Spinal cord (tissue), 10 donors: ENCODE data around the gene JUND. TPM values are rescaled to one million over a fixed set of nuclear protein-coding genes. Genes with fewer than 3 reads are reported as not detected.

Experiments used
- DNase-seq, 6 donors: peaks; one replicate each; pipeline versions ENCODE4 v3.0.0 to v3.0.0-alpha.2; 2013 to 2015; ENCODE audit warnings: low spot score in 6 of 6, low read depth in 4 of 6
- H3K27ac ChIP-seq: one replicate; pipeline ENCODE4 v1.5.1; 2013; ENCODE audit warnings: low read depth, low read length, control low read depth
- H3K27me3 ChIP-seq: one replicate; pipeline ENCODE4 v1.6.1; 2013; ENCODE audit warnings: low read length; ENCODE audit not compliant: control insufficient read depth, insufficient read depth
- H3K36me3 ChIP-seq: one replicate; pipeline ENCODE4 v1.6.1; 2013; ENCODE audit warnings: low read length; ENCODE audit not compliant: control insufficient read depth, insufficient read depth
- H3K4me1 ChIP-seq: one replicate; pipeline ENCODE4 v1.6.1; 2013; ENCODE audit warnings: low read length; ENCODE audit not compliant: control insufficient read depth, insufficient read depth
- H3K4me3 ChIP-seq: one replicate; pipeline ENCODE4 v1.5.1; 2013; ENCODE audit warnings: low read depth, low read length, control low read depth
- H3K9me3 ChIP-seq: one replicate; pipeline ENCODE4 v1.6.1; 2013; ENCODE audit warnings: low read length; ENCODE audit not compliant: control insufficient read depth, insufficient read depth
- WGBS: methylation state at CpG from one replicate; pipeline ENCODE4 v1.1.5; 2013; ENCODE audit warnings: missing lambda C conversion rate; ENCODE audit not compliant: insufficient coverage; 5-methylcytosine and 5-hydroxymethylcytosine counted together
- polyA plus RNA-seq, 2 donors: library from polyadenylated mRNA; unstranded; fragments of 120-200 nt; gene quantifications; one replicate each; pipeline ENCODE4 v1.2.1, GENCODE V29; 2013; ENCODE audit not compliant: insufficient read length in 2 of 2
- total RNA-seq, 2 donors: library from RNA; depleted of rRNA in 1 of 2; stranded (reverse); fragments of 120-200 nt in 1 of 2; fragments of >200 nt in 1 of 2; gene quantifications; one replicate each; pipeline versions ENCODE4 v1.2.3 to v1.2.4, GENCODE V29; 2013 to 2014
- donor health status: healthy.

Gene JUND
- total and polyA plus RNA-seq, 4 donors, result 73.2 to 136 (median 114) TPM

- Histone ChIP-seq H3K9me3 (no peaks in the 10 kb centered on the region), H3K4me3 (no peak overlapping the region), H3K4me1 (peaks cover 44% of the 10 kb centered on the region), H3K27me3 (no peaks in the 10 kb centered on the region), H3K27ac (no peak overlapping the region), H3K36me3 (peaks cover 52% of the 10 kb centered on the region)
- DNase-seq, result no peak
- WGBS, result 95% methylated on average over 5 of the region's 13 CpGs
Observed at GRCh38 chr19:18273561-18274218, 7.7 kb downstream of the JUND start.

GRCh38 chr19:18271433-18271841, 10.0 kb downstream of the JUND start:
- H3K27ac ChIP-seq, result no peak overlapping the region
- no peak overlapping the region for H3K4me3 ChIP-seq
- no peaks in the 10 kb centered on the region for H3K9me3 ChIP-seq
- H3K36me3 ChIP-seq, result peaks cover 55% of the 10 kb centered on the region
- no peaks in the 10 kb centered on the region for H3K27me3 ChIP-seq
- WGBS, result 53% methylated on average over 3 of the region's 6 CpGs
- DNase-seq, result no peak
- peaks cover 23% of the 10 kb centered on the region for H3K4me1 ChIP-seq

GRCh38 chr19:18270326-18270725, 11.1 kb downstream of the JUND start:
- DNase-seq, result no peak
- Histone ChIP-seq H3K4me1 (peaks cover 15% of the 10 kb centered on the region), H3K27ac (no peak overlapping the region), H3K27me3 (no peaks in the 10 kb centered on the region), H3K9me3 (no peaks in the 10 kb centered on the region), H3K36me3 (peaks cover 57% of the 10 kb centered on the region), H3K4me3 (no peak overlapping the region)
- 97% methylated on average over 5 of the region's 9 CpGs for WGBS

- 88% methylated on average over 2 of the region's 2 CpGs for WGBS
- H3K36me3 ChIP-seq, result peaks cover 58% of the 10 kb centered on the region
- no peak overlapping the region for H3K4me3 ChIP-seq
- DNase-seq, result no peak
- no peaks in the 10 kb centered on the region for H3K27me3 ChIP-seq
- peaks cover 4% of the 10 kb centered on the region for H3K4me1 ChIP-seq
- no peak overlapping the region for H3K27ac ChIP-seq
- no peaks in the 10 kb centered on the region for H3K9me3 ChIP-seq
Observed at GRCh38 chr19:18269070-18269723, 12.2 kb downstream of the JUND start.

- Histone ChIP-seq H3K27me3 (no peaks in the 10 kb centered on the region), H3K4me3 (no peak overlapping the region), H3K4me1 (no peaks in the 10 kb centered on the region), H3K27ac (no peak overlapping the region), H3K9me3 (no peaks in the 10 kb centered on the region), H3K36me3 (peaks cover 71% of the 10 kb centered on the region)
- DNase-seq, result peak in 1 of 6 donors; percentile 6
- 91% methylated on average over 37 of the region's 42 CpGs for WGBS
Observed at GRCh38 chr19:18266771-18267686, 14.4 kb downstream of the JUND start.

- no peaks in the 10 kb centered on the region for H3K9me3 ChIP-seq
- DNase-seq, result peak in 1 of 6 donors; percentile 2
- H3K4me3 ChIP-seq, result no peak overlapping the region
- 92% methylated on average over 7 of the region's 7 CpGs for WGBS
- H3K36me3 ChIP-seq, result peaks cover 82% of the 10 kb centered on the region
- H3K4me1 ChIP-seq, result no peaks in the 10 kb centered on the region
- no peaks in the 10 kb centered on the region for H3K27me3 ChIP-seq
- H3K27ac ChIP-seq, result no peak overlapping the region
Observed at GRCh38 chr19:18265582-18265981, 15.8 kb downstream of the JUND start.

GRCh38 chr19:18264971-18265540, 16.4 kb downstream of the JUND start:
- no peak overlapping the region for H3K4me3 ChIP-seq
- no peaks in the 10 kb centered on the region for H3K27me3 ChIP-seq
- H3K27ac ChIP-seq, result no peak overlapping the region
- H3K36me3 ChIP-seq, result peaks cover 87% of the 10 kb centered on the region
- no peaks in the 10 kb centered on the region for H3K9me3 ChIP-seq
- peak in 1 of 6 donors; percentile 1 for DNase-seq
- no peaks in the 10 kb centered on the region for H3K4me1 ChIP-seq
- 95% methylated on average over 23 of the region's 23 CpGs for WGBS

GRCh38 chr19:18264137-18264854, 17.1 kb downstream of the JUND start:
- peak in 1 of 6 donors; percentile 2 for DNase-seq

More at GRCh38 chr19:18264137-18264854, 17.1 kb downstream of the JUND start:
- H3K9me3 ChIP-seq, result no peaks in the 10 kb centered on the region
- H3K4me3 ChIP-seq, result no peak overlapping the region
- H3K36me3 ChIP-seq, result peaks cover 93% of the 10 kb centered on the region
- H3K27ac ChIP-seq, result no peak overlapping the region
- 92% methylated on average over 21 of the region's 23 CpGs for WGBS
- H3K4me1 ChIP-seq, result no peaks in the 10 kb centered on the region
- H3K27me3 ChIP-seq, result no peaks in the 10 kb centered on the region
